GOT3 (cell line): ENCODE measurements around the gene ERN1.
"Not testable (repeated sequence)": the region's sequence is repeated elsewhere in the genome, so short reads cannot be mapped to it uniquely, and the experiment has no call there.

Source experiments
- DNase-seq: peaks from one replicate; lab custom pipeline; 2025; ENCODE audit warnings: mixed read lengths; lab: John Stamatoyannopoulos, UW

Gene ERN1

DNA sequence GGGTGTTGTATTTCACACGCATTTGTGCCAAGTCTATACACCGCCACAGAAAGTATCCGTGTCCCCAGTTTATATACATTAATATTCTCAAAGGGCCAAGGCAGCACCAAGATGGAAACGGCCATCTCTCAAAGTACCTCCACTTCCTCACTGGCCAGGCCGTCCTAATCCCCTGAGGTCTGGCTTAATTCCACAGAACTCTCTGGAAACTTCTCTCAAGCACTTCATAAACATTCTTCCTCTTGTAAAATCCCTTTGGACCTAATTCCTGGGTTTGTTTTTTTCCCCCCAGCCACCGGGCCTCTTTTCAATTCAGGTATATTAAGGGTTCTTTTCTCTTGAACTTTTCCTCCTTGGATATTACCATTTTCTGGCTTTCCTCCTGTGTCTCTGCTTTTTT, 5.1 kb upstream of the ERN1 start:
- no peak for DNase-seq

DNA sequence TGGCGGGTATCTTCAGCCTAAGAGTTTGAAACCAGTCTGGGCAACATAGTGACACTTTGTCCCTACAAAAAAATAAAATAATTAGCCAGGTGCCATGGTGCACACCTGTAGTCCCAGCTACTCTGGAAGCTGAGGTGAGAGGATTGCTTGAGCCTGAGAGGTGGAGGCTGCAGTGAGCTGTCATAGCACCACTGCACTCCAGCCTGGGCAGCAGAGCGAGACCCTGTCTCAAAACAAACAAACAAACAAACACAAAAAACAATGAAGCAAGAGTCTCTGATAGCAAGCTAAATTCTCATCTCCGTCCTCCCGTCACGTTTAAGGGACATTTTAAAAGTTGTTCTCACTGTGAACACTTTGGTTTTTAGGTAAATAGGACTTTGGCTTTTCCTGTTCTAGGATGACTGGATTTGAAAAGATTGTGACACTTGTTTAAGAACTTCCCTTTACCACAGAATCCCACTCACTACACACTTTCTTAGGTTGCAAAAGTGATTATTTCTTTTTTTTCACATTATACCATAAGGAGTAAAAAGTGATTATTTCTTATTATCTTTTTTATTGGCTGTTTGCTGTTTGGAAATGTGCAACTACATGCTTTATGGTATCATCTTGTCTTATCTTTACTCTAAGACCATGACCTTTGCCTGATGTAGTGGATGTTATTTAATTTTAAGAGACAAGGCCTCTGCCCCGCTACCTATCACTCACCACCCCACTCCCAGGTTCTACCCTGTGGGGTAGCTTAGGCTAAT, 4.4 kb upstream of the ERN1 start:
- no peak for DNase-seq

DNA sequence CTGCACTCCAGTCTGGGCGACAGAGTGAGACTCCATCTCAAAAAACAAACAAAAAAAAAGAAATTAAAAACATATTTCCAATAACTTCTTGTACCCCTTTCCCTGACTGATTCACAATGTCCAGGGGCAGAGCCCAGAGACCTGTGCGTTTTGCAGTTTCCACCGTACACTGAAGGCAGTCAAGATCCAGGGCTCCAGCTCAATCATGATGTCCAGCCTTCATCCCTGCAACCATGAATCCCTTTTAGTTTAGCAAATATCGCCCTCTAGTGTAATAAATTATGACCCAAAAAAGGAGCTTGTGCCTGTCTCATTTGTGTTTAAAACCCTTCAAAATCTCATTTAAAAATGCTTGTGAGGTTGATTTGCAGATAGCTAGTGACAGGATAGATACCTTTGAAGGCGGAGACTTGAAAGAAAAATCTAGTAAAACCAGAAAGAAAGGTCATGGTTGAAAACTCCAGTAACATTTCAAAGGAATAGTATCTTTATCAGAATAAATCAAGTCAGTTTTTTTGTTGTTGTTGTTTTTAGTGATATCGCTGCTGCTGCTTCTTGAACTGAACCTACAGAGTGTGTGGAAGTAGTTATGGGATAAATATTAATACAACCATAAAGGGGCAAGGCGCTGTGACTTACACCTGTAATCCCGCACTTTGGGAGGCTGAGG, 3.7 kb upstream of the ERN1 start:
- DNase-seq, result no peak

DNA sequence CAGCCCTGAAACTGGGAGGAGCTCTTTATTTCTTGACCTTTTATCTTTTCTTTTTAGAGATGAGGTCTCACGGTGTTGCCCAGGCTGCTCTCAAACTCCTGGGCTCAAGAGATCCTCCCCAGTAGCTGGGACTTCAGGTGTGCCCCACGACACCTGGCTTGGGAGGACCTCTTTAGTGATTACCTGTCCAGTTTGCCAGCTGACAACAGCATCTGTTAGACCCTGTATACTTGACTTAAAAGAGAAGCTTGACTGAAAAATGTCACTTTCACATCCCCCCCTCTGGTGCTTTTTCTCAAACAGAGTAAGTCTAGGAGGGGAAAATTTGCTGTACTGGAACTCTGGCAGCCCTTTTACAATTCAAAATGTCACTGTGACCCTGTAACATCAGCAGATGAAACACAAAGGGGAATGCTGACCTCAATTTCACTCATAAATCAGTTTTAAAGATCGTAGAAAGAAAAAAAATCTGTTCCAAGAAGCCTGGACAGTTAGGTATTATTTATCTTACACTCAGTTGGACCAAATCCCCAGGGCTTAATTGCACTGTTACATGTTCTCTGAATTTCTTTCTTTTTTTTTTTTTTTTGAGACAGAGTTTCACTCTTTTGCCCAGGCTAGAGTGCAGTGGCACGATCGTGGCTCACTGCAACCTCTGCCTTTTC, 1.8 kb upstream of the ERN1 start:
- DNase-seq, result no peak

DNA sequence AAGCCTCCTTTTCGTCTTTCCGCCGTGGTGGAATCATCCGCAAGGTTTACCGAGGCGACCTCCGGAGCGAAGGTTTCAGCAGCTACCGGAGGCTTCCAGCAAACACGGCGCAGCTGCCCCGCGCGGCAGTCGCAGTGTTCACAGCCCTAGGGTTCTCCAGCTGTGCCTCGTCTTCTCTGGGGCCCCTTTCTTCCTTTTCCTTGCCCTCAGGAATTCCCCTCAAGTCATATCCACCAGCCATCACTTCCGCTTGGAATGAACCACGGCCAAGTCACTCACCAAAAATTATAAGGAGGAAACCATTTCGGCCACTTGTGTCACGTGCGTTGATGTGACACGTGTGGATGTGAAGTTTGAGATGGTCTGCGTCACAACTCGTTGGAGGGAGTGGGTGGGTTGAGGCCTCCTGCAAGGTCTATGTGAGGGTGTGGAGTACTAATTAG, 636 bp upstream of the ERN1 start:
- DNase-seq, result no peak

DNA sequence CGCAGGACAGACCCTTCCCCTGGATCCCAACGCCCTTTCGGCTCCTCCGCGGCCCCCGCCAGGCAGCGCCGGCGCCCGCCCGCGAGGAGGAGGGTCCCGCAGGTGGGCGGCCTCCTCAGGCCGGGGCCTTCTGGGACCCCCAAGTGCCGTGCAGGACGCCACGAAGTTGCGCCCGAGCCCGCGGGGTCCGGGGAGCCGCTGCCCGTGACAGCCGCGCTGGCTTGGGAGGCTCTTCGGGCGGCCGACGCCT, 504 bp downstream of the ERN1 start:
- DNase-seq, result no peak

DNA sequence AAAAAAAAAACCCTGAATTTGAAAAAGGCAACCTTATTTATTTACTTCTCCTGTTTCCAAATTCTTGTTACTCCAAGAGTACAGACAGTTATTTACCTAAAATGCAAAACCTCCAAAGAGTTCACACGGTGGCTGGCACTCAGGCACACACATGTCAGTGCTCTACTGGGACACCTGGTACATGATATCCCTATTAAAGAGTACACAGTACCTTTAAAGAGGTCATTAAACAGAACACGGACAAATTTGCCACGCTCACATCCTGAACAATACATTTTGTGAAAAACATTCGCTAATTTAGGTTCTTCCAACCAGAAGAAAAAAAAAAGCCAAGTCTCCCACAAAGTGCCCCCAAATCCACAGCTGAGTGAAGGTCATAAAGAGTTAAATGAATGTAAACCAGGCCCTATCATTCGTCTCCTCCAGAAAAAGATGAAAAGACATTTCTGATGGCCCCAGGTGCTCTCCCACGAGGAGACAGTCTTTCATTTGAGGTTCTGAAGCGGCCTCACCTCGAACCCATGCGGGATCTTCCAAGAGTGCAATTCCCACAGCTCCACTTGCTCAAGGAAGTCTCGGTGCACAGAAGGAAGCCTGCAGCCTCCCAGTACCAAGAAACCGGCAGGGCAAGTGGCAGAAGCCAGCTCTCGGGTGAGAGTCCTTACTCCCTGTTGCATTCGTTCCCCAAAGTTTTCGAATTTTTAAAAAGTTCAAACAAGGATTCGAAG, 993 bp downstream of the ERN1 start:
- DNase-seq, result no peak

DNA sequence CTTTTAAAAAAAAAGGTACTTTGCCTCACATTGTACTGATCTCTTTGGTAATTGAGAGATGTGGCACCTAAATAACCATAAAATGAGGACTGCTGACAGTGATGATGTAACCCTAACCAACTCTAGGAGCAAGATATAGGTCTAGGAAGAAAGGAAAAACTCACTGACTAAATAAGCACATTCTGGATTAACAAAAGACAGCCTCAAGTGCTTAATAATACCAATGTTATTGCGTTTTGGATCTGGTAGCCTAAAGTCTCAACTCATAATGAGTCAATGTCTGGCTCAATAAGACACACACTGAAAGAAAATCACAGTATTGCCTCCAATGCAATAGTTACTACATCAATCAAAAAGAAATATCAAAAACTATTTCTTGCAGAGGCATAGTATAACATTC, 3.0 kb downstream of the ERN1 start:
- no peak for DNase-seq

DNA sequence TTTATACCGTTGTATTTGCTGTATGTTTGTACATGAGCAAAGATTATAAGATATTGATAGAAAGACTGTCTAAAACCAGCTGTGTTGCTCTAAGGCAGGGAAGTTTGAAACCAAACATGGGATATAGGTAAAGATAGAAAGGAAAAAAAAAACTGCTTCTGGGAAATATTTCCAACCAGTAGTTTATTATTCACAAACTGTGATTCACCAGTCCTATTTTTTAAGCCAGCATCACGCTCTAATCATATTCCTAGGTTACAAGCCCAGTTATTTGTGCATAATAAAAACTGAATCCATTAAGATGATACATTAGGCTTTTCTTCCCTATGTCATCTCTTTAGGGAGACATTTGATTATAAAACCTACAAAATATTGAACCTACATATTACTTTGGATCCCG, 4.0 kb downstream of the ERN1 start:
- no peak for DNase-seq

DNA sequence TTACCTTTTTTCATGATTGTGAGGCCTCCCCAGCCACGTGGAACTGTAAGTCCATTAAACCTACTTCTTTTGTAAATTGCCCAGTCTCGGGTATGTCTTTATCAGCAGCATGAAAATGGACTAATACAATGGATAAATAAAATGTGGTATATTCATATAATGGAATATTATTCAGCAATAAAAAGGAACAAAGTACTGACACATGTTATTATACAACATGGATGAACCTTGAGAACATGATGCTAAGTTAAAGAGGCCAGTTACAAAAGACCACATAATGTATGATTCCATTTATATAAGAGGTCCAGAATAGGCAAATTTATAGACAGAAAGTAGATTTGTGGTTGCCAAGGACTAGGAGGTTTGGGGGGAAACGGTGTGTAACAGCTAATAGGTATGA, 5.3 kb downstream of the ERN1 start:
- DNase-seq, result no peak

DNA sequence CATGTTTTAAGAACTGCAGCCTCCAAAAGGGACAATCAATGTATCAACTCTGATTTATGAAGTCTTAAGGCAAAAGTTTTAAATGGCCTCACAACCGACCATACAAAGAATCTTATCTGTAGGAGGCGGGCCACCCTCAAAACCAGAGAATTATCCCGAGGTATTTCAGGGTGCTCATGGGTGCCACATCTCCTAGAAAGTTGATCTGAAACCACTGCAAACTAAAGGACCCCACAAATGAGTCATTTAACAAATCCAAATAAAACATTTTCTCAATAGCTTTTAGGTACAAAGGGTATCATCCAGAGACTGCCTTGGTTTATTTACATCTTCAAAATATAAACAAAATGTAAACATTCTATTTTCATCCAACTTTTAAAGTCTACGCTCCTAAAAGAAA, 6.8 kb downstream of the ERN1 start:
- DNase-seq, result no peak

DNA sequence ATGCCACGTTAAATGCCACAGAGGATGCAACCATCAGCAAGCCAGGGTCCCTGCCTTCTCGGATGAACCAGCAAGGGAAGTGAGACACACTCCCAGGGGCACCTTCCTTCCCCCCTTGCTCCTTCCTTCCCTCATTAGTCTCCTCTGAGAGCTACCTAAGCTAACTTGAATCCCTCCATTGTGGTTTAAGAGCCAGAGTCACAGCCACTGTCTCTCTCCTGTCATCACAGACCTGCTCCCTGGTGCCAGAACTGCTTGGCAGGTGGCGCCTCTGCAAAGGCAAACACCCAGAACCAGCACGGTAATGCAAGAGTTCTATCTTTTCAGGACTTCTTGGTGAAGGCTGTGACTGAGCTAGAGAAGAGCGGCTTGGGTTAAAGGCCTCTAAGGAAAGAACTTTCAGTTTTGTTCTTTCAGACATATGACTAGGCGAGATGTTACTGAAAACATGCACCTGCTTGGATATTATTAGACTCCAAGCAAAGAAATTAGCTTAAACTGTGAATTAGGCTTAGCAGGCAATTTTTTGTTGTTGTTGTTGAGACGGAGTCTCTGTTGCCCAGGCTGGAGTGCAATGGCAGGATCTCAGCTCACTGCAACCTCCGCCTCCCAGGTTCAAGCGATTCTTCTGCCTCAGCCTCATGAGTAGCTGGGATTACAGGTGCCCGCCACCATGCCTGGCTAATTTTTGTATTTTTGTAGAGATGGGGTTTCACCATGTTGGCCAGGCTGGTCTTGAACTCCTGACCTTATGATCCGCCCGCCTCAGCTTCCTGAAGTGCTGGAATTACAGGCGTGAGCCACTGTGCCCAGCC, 8.8 kb downstream of the ERN1 start:
- not testable (repeated sequence) for DNase-seq

DNA sequence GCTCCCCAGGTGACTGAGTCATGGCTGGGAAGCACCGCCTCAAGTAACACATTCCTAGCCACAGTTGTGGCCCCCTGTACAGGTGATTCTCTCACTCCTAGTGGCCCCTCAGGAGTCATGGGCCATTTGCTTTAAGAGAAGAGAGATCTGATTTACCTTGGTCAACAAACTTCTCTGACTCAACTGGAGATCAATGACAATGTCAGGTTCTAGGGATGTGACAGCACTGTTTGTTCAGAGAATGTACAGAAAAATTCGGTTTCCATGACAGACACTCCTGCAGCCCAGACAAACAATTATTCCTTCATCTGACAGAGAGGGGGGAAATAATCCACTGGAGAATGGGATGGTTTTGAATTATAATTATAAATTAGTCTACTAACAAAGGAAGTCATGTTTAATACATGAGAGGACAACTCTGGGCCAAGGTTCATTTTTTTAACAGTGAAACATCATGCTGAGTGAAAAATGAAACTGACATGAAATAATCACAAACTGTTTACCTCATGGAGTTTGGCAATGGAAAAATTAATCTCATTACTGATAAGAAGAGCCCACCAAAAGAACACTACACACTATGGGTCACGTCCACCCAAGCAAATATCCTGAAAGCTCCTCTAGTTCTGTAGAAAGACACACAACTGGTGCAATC, 9.7 kb downstream of the ERN1 start:
- DNase-seq, result no peak

DNA sequence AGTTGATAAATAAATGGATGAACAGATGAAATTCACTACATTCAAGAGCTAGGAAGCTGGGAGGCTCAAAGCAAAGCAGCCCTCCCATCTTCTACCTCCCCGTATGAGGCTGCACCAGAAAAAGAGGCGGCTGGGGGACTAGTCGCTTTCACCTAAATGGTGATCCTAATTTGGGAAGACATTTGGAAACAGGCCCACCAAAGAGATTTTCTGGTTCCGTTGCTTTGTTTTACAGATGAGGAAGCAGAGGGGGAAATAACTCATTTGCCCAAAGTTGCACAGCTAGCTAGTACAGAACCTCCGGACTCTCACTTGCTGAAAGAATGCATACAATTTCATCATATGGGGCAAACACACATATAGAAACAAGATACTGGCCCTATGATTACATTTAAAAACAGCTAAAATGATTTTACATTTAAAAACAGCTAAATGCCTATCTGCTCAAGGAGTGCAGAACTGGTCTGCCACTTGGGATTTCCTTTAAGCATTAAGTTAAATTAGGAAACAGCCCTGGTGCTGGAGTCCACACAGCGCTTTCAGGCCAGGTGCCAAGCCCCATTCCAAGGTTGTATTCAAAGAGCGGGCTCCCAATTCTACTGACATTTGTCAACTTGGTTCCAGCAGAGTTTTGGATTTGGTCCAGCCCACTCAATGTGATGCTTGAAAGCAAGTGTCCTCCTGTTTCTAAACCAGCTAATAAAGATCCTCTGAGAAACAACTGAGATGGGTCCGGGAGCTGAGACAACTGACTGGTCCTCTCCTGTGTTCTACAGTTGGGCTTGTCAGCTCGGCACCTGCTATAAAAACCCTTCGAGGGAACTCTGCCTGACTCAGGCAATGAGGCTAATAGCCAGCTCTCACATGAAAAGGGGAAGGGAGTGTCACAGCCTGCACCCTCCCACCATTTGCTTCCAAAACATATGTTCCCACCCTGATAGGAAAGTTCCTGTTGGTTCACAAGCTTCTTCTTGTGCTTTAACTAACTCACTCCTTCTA, 11.7 kb downstream of the ERN1 start:
- no peak for DNase-seq

DNA sequence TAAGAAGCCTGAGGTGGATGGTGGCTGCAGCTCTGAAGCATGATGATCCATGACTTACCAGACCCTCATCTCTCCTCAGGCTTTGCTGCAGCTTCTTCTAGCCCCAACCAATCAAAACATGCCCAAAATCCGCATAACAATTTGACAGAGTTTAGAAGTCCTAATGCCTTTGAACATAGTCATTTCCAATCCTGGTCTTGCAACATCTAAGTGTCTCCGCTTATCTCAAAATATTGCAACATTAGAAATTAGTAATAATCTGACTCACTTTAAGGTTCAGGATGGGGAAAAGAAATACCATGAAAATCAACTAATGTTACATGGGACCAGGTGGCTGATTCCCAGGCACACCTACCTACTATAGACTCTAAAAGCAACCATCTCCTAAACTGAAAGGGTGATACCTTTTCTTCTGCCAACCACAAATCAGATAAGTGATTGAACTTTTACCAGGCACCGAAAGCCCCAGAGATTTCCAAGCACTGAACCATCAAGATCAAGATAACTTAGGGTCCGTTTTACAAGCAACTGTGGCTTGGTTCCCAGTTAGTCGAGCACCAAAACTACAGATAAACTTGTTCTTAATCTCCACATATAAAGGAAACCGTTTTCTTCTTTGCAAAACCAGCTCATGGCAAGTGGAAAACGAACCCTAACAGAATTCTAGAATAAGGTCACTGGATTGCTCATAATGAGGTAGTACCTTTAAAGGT, 14.0 kb downstream of the ERN1 start:
- no peak for DNase-seq

DNA sequence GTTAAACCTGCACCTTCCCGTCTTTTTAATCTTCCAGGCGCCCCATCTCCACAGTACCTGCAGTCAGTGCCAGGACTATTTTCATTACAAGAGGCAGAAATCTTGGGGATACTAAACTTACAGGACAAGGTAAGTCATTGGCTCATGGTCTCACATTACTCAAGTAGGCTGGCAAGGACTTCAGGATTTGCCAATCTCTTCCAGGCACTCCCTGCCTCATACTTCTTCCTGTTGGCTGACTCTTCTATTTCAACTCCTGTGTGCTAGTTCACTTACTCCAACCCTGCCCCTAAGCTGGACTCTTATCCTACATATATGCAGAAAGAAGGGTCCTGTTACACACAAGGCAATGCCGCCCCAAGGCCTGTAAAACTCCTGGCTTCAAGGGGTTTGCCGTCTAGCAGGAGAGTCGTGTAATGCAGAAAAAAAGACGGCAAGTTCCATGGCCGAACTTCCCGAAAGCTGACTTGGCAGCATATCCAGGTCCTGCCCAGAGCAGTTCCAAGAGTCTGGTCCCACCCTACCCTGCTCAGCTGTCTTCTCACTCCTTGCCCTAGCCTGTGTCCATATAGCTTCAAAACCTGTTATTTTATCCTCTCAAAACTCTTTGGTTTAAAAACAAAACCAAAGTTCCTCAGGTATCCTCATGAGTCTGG, 14.8 kb downstream of the ERN1 start:
- DNase-seq, result no peak

DNA sequence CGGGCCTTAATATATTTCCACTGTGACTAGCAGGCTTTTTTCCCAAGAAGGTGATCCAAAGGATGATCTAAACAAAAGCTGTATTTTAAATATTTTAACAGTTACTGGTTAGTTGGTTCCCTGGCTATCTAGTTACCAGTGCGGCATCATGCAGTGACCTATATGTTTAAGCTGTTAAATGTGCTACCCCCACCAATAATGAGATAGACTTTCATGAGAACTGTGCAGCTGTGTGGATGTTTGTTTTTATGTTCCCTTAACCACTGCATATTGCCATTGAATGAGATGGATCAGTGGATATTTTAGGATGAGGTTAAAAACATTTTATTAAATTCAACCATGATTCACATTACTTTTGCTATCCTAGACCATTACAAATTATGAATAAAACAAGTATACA, 16.9 kb downstream of the ERN1 start:
- DNase-seq, result no peak

DNA sequence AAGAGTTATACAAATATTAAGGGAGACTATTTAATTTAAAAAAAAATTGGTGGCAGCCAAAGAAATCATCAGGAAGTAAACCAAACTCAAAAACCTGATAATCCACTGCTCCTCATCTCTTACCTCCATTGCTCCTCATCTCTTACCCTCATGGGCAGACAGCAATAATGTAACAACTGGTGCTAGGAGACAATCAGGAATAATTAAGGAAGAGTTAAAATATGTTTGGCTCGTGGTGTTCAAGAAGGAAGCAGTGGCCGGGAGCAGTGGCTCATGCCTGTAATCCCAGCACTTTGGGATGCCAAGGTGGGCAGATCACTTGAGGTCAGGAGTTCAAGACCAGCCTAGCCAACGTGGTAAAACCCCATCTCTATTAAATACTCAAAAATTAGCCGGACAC, 18.1 kb downstream of the ERN1 start:
- DNase-seq, result no peak
